GM18907 (cell line): ENCODE measurements around the gene ZNF227.
"Not testable (repeated sequence)": the region's sequence is repeated elsewhere in the genome, so short reads cannot be mapped to it uniquely, and the experiment has no call there.

Experiments
- ATAC-seq: cut with Tn5 transposase; IDR thresholded peaks from one replicate; pipeline ENCODE4 v1.9.1; 2021; ENCODE audit warnings: mild to moderate bottlenecking, moderate library complexity; ENCODE audit not compliant: unreplicated experiment

ZNF227 gene

DNA sequence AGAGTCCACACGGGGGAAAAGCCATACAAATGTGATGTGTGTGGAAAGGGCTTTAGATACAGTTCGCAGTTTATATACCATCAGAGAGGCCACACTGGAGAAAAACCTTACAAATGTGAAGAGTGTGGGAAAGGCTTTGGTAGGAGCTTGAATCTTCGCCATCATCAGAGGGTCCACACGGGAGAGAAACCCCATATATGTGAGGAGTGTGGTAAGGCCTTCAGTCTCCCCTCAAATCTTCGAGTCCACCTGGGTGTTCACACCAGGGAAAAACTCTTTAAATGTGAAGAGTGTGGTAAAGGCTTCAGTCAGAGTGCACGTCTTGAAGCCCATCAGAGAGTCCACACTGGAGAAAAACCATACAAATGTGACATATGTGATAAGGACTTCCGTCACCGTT lies 24.1 kb downstream of the ZNF227 start:
- no peak for ATAC-seq

DNA sequence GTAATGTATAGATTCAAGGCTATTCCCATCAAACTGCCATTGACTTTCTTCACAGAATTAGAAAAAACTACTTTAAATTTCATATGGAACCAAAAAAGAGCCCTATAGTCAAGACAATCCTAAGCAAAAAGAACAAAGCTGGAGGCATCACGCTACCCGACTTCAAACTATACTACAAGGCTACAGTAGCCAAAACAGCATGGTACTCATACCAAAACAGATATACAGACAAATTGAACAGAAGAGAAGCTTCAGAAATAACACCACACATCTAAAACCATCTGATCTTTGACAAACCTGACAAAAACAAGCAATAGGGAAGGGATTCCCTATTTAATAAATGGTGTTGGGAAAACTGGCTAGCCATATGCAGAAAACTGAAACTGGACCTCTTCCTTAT lies 40.0 kb downstream of the ZNF227 start:
- ATAC-seq: not testable (repeated sequence)

DNA sequence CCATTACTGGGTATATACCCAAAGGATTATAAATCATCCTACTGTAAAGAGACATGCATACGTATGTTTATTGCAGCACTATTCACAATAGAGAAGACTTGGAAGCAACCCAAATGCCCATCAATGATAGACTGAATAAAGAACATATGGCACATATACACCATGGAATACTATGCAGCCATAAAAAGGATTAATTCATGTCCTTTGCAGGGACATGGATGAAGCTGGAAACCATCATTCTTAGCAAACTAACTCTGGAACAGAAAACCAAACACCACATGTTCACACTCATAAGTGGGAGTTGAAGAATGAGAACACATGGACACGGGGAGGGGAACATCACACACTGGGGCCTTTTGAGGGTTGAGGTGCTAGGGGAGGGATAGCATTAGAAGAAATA lies 41.1 kb downstream of the ZNF227 start:
- ATAC-seq: not testable (repeated sequence)

DNA sequence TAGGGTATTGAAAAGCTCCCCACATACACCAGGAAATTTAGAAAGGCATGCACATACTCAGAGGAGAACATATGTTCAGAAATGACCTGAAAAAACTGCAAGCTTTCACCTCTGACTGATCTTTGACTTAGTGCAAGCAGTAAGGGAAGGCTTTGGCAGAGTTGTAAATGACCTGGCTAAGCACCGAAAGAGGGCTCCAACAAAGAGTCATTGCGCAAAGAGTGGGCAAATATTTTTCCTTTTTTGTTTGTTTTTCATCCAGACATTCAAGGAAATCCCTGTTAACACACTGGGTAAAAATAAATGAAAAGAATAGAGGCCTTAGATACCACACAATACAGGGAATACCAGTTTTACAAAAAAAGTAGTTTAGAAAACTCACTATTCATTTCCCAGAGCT lies 42.2 kb downstream of the ZNF227 start:
- no peak for ATAC-seq

DNA sequence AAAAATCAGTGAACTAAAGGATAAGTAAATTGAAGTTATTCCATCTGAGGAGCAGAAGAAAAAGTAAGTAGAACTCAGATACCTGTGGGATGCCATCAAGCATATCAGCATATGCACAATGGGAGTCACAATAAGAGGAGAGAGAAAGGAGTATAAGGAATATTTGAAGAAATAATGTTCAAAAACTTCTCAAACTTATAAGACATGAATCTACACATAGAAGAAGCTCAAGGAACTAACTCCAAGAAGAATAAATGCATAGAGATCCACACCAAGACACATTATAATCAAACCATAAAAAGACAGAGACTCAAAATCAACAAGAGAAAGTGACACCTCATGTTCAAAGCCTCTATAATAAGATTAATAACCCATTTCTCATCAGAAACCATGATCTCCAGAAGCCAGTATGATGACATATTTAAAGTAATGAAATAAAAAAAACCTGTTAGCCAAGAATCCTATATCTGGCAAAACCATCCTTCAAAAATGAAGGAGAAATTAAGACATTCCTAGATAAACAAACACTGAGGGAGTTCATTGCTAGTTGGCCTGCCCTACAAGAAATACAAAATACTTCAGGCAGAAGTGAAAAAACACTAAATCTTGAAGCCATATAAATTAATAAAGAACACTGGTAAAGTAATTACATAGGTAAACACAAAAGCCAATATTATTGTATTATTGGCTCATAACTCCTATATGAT lies 43.5 kb downstream of the ZNF227 start:
- no peak for ATAC-seq

DNA sequence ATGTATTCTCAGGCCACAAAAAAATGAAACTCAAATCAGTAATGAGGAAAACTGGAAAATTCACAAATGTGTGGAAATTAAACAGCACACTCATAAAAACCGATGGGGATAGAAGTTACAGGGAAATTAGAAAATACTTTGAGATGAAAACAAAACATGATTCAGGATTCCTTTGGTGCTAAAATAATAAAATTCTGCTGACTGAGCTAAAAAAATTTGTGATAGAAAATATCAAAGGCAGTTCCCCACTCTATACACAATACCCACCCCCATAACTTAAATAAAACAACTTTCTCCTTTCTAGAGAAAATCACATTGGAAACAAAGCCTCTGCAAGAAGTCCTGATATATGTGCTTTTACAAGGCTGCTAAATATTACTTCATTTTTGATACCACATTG lies 45.8 kb downstream of the ZNF227 start:
- ATAC-seq: no peak

DNA sequence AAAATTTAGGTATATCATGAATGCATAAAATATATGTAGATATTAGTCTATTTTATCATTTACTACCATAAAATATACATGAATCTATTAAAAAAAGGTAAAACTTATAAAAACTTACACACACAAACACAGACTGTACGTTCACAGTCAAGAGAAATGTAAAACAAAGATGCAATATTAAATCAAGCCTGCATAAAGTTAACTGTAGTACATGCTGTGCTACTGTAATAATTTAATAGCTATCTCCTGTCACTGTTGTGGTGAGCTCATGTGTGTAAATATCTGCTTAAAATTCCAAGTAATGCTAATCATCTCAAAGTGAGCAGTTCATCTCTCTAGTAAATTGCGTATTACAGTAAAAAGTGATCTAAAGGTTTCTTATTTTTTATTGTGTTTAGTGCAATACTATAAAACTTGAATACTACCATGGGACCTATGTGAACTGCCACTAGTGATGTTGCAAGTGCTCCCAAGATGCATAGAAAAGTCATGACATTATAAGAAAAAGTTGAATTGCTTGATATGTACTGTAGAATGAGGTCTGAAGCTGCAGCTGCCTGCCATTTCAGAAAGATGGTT lies 46.6 kb downstream of the ZNF227 start:
- no peak for ATAC-seq

DNA sequence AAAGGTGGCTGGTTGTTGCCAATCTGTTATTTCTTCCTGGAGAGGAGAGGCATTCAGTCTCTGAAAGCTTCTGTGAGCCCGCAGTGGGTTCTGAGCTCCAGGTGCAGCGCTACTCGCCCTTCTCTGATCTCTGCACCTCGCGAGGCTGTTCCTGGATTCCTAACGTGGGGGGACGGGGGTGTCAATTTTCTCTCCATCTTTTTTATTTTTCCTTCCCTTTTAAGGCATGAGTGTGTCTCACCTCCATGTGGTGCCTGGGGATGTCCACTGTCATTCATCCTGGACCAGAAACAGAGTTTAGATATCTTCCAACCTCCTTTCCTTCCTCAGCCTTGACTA lies 48.0 kb downstream of the ZNF227 start:
- ATAC-seq: no peak

DNA sequence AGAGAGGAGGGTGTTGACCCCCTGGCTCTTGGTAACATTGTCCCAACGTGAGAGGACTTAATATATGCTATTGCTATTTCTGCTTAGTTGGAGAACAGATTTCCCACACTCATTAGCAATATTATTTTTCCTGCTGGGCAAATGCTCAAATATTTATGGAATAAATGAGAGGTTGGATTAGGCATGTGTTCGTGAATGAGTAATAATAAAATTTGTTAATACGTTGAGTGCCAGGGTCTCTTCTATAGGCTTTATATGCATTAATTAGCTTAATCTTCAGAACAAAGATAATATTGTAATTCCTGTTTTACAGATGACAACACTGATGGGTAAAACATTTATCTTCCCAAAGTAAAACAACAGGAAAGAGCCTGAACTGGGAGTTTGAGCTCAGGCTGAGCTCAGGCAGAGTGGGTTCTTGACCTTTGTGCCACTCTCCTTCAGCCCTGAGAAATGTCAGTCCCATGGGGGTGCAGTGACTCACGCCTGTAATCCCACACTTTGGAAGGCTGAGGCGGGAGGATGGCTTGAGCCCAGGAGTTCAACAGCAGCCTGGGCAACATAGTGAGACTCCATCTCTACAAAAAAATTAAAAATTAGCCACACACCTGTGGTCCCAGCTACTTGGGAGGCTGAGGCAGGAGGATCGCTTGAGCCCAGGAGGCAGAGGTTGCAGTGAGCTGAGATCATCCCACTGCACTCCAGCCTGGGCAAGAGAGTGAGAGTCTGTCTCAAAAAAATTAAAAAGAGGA lies 48.5 kb downstream of the ZNF227 start:
- ATAC-seq: no peak

DNA sequence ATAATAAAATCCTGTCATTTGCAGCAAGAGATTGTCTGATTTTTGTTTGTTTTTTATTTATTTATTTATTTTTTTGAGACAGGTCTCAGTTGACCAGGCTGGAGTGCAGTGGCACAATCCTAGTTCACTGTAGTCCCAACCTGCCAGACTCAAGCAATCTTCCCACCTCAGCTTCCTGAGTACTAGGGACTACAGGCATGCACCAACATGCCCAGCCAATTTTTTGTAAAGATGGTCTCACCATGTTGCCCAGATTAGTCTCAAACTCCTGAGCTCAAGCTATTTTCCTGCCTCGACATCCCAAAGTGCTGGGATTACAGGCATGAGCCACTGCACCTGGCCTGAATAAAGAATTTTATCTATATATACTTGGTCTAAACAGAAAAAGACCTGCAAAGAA lies 65.0 kb downstream of the ZNF227 start:
- no peak for ATAC-seq

DNA sequence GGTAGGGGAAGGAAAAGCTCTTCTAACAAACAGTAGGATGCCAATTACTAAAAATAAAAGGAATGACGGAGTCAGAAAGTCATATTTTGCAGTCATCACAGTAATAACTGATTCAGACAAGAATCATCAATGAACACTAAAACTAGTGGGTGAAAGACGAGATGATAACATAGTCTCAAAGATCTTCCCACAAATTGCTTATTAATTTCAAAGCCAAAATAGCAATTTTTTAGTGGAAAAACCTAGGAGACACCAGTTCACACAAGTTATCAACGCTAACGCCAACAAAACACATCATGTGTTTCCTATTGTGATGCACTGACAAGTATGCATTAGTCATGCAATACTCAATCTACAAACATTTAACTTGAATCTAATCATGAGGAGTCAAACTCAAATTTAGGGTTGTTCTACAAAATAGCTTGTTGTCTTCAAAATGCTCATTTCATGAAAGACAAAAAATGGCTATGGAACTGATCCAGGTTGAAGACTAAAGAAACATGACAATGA lies 65.9 kb downstream of the ZNF227 start:
- no peak for ATAC-seq

DNA sequence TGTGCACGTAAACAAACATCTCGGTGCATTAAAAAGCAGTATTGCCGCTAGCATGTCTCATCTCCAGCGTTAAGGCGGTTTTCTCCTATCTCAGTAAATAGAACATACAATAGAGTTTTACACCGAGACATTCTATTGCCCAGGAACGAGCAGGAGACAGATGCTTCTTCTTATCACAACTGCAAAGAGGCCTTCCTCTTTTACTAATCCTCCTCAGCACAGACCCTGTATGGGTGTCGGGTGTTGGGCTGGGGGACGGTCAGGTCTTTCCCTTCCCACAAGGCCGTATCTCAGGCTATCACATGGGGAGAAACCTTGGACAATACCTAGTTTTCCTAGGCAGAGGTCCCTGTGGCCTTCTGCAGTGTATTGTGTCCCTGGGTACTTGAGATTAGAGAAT lies 68.6 kb downstream of the ZNF227 start:
- ATAC-seq: no peak

DNA sequence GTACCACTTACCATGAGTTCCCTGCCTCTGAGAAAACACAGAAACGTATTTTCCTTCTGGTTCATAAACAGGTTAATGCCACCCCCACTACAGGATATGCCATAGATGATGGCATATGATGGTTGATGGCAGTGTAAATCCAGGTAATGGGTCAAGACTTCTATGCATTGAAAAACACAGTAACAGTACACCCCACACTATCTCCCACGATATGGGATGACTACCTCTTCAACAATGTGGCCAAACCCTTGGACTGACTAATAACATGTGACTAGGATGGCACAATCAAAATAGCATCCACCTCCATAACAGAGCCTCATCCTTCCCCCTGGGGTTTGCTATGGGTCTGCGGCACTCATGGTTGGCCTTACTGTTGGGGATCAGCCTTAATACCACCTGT lies 70.5 kb downstream of the ZNF227 start:
- ATAC-seq: no peak

DNA sequence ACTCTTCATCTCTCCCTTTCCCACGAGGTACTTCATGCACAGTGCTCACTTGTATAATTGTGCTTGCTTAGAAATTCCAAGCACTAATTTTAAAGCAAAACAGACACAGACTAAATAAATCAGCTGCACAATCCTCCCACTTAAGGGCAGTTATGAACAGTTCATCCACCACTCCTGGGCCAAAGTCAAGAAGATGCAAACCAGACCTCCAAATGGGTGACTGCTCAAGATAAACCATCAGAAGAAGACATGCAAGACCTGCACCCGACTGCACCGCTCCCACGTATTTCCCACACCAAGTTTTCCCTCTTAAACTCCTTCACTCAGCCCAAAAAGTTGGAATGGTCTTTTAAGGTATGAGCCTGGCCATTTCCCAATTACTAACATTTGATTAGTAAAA lies 72.6 kb downstream of the ZNF227 start:
- no peak for ATAC-seq
